HG03432 (cell line): Measurements from ENCODE around the gene SLC41A3.

Source experiments
- ATAC-seq: cut with Tn5 transposase; IDR thresholded peaks from one replicate; pipeline ENCODE4 v1.9.1; 2021; ENCODE audit warnings: mild to moderate bottlenecking, moderate library complexity; ENCODE audit not compliant: unreplicated experiment

SLC41A3 gene

DNA sequence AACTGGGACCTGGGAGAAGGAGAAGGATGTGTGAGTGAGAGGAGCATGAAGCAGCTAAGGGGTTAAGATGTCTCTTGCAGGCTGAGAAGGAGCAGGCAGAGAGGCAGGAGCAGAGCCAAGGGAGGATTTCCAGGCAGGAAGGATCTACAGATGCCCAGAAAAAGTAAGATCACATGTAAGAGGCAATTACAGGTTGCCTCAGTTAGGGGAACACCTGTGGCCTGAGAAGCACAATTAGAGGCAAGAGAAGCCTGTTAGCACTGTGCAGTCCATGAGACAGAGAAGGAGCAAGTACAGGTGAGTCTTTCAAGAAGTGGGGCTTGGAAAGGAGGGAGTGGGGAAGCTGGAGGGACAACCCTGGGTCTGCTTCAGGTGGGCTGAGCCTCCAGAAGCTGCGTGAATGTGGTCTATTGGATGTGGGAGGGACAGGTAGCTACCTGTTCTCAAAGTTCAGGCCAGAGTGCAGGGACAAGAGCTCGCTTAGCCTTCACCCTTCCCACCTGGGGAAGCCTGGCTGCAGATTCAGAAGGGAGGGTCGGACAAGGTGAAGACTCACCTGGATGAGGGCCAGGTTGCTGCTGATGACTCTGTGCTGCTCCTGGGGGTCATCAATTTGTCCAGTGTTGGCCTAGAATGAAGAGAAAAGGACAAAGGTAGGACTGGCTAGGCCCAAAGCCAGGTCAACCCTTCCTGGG is 50.7 kb downstream of the SLC41A3 start:
- ATAC-seq: no peak

- no peak for ATAC-seq
Observed at GRCh38 chr3:126031981-126032471, 51.9 kb downstream of the SLC41A3 start.

DNA sequence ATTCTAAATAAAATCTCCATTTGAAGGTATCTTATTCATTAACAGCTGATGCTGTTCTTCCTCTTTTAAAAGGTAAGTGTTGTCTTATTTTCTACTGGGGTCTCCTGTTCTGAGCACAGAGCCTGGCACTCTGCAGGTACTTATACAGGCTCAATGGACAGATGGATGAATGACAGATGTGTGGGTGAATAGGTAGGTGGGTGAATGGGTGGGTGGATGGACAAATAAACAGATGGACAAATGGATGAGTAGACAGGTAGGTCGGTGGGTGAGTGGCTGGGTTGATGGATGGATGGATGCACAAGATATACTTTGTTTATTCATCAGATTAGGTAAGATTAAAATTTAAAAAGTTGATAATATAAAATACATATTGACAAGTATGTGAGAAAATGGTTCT is 53.5 kb downstream of the SLC41A3 start:
- no peak for ATAC-seq

DNA sequence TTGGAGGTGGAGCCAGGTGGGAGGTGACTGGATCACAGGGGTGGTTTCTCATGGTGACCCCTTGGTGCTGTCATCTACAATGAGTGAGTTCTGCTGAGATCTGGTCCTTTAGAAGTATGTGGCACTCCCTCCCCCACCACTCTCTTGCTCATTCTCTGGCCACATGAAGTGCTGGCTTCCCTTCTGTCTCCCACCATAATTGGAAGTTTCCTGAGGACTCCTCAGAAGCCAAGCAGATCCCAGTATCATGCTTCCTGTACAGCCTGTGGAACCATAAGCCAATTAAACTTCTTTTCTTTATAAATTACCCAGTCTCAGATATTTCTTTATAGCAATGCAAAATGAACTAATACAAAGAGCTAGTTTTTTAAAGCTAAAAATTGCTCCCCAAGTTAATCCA is 54.7 kb downstream of the SLC41A3 start:
- no peak for ATAC-seq

DNA sequence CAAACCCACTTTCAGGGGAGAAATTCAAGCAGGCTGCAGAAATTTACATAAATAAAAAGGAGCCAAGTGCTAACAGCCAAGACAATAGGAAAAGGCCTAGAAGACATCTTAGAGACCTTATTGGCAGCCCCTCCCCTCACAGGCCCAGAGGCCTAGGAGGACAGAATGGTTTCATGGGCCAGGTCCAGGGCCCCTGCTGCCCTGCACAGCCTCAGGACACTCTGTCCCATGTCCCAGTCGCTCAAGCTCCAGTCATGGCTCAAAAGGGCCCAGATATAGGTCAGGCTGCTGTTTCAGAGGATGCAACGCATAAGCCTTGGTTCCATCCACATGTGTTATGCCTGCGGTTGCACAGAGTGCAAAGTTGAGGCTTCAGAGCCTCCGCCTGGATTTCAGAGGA is 55.8 kb downstream of the SLC41A3 start:
- no peak for ATAC-seq

- no peak for ATAC-seq
Observed at GRCh38 chr3:126026761-126027160, 57.2 kb downstream of the SLC41A3 start.

GRCh38 chr3:126026277-126026751 is 57.6 kb downstream of the SLC41A3 start:
- ATAC-seq: no peak

DNA sequence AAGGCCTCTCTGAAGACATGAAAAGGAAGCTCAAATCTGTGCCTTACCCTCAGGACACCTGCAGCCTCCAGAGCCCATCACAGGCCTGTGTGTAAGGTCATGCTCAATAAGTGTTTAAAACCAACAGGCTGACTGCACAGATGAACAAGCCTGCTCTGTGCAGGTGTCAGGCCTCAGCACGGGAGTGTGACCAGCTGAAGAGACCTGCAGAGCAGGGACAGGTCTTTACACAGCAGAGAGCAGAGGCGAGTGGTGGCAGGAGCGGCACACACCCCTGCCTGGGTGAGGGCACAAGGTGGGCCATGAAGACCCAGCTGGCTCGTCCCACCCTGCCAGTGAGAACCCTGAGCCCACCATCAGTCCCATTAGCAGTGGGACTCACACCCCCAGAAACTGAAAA is 58.1 kb downstream of the SLC41A3 start:
- no peak for ATAC-seq

DNA sequence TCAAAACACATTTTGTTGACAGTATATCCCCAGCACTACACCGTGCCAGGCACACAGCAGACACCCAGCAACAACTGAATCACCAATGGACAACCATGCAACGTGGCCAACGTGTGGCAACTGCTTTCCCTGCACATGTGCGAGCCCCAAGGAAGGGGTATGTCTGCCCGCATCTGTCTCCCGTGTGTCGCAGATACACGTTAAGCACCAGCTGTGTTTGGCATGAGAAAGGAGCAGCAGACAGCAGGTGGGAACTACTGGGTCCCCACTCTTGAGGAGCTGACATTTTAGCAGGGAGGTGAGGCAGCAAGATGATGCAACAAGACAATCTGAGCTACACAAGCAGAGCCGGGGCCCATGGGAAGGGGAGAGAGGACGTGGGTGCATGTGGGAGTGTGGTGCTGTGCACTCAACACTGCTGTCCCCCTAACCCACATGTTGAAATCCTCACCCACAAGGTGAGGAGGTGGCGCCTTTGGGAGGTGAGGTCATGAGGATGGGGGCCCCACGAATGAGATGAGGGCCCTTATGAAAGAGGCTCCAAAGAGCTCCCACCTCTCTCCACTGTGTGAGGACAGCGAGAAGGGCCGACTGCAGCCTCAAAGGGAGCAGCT is 58.7 kb downstream of the SLC41A3 start:
- ATAC-seq: no peak

- ATAC-seq: no peak
Observed at GRCh38 chr3:126024049-126024854, 59.7 kb downstream of the SLC41A3 start.

DNA sequence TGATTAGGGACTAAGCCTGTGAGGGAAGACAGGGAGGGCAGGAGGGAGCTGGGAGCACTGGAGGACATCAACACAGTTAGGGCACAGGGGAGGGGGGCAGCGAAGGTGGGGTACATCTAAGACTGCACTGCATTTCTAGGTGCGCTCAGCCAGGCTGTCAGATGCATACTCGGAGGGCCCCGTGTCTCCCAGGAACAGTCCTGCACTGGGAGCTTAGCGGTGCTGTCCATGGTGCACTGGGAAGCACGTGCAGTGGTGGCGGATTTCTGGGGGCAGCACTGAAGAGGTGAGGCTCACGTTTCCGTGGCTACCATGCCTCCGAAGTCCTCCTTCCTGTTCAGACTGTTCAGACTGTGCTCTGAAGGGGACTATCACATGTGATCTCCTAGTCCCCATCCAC is 60.5 kb downstream of the SLC41A3 start:
- no peak for ATAC-seq

DNA sequence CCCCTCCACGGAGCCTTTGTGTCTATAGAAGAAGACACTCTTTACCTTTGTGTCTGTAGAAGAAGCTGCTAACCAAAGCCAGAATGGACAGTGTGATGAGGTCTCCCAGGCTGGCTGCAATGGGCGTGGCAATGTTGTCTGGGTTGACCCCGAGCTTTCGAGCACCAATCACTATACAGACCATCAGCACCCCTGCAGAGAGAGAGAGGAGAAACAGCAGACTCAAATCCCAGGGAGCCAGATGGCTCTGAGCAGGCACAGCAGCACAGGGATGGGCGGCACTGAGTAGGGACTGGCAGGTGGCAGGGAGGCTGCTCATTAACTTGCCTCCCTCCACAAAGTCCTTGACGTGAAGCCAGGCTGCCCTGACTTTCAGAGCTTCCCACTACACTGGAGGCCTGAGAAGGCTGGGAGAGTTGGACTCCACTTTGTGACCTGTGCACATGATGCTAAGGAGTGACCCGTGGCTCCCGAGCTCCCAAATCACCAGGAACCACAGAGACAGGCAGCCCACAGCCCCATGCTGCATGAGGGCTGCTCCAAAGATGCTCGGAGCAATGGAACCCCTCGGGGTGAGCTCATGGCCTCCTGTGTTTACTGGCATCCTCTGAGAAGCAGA is 61.1 kb downstream of the SLC41A3 start:
- no peak for ATAC-seq

DNA sequence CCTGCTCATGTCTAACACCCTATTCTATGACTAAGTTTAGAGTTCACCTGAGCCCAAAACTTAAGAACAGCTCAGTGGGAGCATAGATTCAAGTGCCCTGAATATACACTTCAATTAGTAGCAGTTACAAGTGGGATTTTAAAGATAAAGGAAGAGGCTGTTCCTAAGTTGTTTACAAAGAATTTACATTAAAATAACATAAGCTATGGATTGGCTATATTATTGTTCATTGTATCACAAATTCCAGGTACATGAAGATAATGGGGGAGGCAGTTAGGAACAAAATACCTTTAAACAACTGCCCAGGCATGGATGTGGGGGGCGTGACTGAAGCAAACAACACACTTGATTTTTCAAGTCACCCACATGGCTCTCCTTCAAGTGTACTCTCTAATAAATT is 62.2 kb downstream of the SLC41A3 start:
- ATAC-seq: no peak

GRCh38 chr3:126021224-126021623 is 62.7 kb downstream of the SLC41A3 start:
- no peak for ATAC-seq

DNA sequence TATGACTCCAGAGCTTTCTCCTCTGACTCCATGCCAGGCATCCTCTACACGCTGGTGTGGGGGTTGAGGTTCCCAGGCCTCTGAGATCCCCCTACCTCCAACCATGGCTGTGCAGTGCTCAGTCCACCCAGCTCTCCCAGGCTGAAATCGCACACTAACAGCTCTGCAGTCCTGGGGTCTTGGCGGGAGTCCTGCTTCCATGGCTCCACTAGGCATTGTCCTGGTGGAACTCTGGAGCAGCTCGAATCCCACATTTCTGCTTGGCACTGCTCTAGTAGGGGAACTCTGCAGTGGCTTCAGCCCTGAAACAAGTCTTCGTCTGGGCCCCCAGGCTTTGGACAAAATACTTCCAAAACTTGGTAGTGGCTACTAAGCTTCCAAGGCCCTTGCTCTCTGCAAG is 64.2 kb downstream of the SLC41A3 start:
- ATAC-seq: no peak

DNA sequence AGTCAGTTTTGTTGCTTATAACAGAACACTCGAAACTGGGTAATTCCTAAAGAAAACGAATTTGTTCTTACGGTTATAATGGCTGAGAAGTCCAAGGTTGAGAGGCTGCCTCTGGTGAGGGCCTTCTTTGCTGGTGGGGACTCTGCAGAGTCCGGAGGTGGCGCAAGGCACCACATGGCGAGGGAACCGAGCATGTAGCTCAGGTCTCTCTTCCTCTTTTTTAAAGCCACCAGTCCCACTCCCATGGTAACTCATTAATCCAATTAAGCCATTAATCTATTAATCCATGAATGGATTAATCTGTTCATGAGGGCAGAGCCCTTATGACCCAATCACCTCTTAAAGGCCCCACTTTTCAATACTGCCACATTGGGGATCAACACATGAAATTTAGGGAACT is 64.9 kb downstream of the SLC41A3 start:
- no peak for ATAC-seq

GRCh38 chr3:126018545-126018944 is 65.4 kb downstream of the SLC41A3 start:
- ATAC-seq: no peak

DNA sequence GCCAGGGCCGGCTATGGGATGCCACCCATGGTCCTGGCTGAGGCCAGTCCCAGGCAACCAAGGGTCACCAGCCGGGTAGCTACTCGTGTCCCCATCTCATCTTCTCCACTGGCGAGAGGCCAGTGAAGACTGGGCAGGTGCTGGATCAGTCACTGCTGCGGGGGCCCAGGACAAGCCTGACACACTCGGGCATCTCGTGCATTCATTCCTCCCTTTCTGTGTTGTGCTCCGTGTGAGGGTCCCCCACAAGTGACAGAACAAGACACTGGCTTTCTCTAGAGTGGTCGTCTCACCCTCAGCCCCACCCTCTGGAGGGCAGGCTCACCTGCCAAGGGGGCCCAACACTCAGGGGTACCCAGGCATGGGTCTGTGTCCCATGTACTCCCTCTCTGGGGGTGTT is 66.6 kb downstream of the SLC41A3 start:
- no peak for ATAC-seq

DNA sequence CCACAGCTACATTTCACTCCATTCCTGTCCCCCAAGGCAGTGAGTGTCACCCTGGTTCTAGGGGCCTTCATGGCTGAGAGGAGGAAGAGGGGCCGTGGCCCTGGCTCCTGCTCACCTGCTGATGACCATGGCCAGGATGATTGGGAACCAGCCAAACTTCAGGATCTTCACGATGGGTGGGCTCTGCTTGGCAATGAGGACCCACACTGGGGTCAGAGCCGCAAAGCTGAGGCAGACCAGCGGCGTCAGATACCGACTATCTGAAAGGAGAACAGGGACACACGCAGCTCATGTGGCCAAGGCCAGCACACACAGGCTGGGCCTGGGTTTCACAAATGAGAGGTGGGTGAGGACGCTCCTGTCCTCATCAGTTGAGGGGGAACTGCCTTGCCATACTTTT is 67.3 kb downstream of the SLC41A3 start:
- no peak for ATAC-seq

GRCh38 chr3:126015075-126015474 is 68.8 kb downstream of the SLC41A3 start:
- no peak for ATAC-seq

DNA sequence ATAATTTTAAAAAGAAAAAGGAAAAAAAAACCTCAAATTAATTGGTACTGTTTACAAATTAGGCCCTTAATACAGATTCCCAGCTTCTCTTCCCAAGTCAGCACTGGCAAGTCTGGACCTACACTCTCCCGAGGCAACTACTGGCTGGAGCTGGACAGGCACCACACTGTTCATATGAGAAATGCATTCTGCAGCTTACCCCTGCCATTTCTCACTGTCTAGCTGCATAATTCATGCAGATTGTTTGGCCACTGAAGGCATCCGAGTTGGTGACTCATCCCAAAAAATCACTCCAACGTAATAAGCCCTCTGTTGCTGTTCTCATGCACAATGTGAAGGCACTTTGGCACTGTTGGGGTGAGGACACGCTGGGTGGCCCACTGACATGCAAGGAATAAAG is 69.7 kb downstream of the SLC41A3 start:
- ATAC-seq: no peak
